DMS53 treated with DMSO at 0.1 percent for 48 hours (cell line): ENCODE results near the gene NAA40.

ENCODE experiments used
- DNase-seq: peaks from one replicate; lab custom pipeline; 2025; ENCODE audit not compliant: unreplicated experiment; lab: John Stamatoyannopoulos, UW

The NAA40 gene

DNA sequence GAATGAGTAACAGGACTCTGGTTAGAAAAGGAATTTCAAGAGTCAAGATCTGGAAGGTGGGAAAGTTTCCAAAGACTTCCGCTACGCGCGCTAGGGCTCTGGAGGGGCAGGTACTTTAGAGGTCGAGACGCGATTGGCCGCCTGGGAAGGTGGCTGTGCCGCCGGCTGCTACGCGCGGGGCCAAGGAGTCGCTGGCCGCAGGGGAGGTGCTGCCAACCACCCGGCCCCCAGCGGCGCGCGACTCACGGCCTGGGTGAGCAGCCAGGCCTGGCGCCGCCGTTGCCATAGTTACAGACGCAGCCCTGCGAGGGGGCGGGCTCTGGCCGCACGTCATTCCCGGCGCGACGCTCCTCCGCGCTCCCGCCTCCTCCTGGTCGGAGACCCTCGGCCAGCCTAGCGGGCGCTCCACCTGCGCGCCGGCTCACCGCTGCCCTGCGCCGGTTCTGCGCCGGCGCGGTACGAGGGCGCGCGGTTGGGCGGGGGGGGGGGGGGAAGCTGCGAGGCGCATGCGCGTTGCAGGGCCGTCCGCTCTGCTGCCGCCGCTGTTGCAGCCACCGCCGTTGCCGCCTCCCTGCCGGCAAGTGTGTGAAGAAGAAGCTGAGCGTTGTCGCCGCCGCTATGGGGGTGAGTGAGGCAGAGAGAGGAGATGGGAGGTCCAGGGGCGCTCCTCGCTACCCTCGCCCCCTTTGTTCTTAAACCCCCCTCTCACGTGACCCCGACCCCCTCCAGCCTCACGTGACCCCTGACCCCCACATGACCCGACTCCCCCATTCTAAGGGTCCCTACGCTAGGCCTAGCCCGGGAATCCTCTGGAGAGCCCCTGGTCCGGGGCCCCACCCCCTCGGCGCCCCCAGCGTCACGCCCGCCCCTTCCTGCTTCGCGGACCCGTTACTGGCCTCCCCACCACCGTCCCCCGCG, at the start of gene NAA40:
Gene NAA40, plus strand, starts transcription at position 524 of the 918 bp plus-strand sequence. Its CDS starts 95 bp downstream, at position 619.
- DNase-seq, result peak; percentile 94

DNA sequence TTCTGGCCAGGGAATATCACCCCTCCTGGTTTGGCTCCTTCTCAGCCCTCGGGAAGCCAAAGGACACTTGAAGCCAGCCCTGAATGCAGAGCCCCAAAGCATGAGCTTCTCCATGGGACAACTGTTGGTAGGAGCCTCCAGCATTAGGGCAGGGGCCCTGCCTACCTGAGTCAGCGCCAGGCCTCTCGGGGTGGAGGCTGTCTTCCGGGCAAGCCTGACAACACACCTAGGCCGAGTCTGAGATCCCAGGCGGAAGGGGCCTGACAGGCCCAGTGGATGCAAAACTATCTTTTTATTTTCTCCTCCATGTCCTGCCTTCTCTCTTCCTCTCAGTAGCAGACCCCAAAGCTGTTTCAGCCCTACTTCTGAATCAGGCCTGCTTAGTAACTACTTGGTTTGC, 49.5 kb upstream of the NAA40 start:
- DNase-seq, result no peak

DNA sequence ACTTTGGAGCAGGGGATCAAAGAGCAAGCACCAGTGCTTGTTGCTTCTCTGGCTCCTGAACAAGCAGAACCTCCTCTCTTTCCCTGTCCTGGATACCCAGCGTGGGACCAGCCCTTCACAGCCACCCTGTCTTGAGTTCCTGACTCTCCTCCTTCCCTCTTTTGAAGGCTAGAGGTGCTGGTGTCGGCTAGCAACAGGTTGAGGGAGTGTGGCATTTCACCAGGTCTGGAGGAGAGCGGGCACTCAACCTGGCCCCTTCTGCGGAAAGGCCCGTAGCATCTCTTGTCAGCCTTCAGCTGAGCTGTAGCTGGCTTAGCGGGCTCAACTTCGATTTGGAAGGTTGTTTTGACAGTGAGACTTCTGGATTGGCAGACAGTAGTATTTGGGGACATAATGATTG, 48.4 kb upstream of the NAA40 start:
- DNase-seq, result no peak

DNA sequence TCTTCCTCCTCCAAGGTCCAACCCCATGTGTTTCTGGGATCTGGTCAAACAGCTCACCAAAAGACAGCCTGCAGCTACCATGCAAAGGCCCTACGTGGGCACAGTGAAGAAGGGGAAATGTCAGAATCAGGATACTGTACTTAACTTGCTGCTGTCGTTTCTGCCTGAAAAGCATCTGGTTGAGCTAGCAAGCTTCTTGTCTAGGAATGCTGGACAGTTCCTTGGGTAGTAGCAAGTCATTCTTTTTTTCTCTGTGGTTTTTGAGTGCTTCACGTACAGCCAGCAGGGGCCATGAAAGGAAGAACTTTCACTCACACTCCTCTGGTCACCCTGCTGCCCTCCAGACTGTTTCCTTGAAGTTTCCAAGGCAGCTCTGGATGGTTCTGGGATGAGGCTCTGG, 46.6 kb upstream of the NAA40 start:
- no peak for DNase-seq

DNA sequence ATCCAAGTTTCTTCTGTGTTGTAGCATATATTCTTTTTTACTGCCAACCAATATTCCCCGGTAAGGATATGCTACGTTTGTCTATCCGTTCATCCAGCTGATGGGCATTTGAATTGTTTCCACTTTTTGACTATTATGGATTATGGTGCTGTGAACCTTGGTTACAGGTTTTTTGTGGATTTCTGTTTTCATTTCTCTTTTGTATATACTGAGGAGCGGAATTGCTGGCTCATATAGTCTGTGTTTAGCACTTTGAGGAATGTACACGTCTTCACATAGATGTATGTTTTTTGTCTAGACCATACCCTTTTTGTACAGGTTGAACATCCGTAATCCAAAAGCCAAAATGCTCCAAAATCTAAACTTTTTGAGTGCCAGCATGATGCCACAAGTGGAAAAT, 45.4 kb upstream of the NAA40 start:
- DNase-seq, result no peak

DNA sequence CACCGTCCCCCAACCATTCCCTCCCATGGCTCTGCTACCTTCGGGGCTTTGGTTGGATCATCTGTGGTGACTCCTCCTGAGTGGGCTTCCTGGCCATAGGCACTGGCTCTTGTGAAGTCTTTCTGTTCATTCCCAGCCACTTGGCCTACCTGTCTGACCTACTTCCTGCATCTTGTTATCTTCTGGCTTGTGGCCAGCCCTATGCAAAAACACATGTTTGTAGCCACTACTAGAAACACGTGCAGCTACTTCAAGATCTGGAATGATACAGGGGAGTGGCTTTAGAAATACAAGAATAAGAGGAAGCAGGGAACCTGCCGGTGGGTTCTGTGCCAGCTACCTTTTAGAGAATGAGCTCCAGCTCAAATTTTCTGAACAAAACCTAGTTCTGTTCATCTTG, 42.7 kb upstream of the NAA40 start:
- DNase-seq, result no peak

DNA sequence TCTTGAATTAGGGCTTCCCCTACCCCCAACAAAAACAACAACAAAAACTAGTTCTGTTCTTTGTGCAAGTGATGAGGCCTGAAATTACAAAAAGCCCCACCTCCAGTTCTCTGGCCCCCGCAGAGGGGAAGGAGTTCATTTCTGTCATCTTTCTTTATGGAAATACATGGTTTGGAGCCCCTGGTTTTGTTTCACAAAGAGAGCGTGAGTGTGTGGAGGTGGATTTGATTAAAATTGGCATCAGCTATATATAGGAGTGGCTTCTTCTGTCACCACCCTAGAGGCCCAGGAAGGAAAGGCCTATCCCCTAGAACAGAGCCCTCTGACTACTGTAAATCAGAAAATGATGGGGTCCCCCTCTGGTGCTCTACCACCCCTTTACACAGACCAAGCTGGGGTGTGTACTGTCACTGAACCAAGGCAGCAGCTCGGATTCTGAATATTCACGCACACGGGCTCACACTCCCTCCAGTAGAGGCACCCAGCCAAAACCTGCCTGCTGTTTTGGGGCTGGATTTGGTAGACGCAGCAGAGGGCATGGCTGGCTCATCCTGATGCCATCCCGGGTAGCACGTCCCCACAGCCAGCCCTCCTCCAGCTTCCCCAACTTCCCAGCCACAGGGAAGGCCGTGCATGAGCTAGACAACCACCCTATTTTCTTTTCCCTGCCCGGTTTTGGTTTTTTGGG, 41.2 kb upstream of the NAA40 start:
- no peak for DNase-seq

DNA sequence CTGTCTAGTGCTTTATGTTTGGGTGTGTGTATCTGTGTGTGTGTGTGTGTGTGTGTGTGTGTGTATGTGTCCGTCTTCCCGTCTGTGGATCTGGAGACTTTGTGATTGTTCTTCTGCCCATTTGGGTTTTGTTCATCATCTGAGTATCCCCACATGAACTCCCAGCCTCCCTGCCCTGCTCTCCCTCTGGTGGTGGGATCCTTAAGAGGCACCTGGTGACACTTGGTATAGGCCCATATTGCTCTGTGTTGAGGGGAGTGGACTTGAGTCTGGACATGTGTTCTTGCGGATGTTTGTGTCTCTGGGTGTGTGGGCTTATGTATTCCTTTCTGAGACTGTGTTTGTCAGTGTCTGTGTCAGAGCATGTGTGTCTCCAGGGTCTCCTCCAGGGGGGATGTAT, 37.1 kb upstream of the NAA40 start:
- DNase-seq, result no peak

DNA sequence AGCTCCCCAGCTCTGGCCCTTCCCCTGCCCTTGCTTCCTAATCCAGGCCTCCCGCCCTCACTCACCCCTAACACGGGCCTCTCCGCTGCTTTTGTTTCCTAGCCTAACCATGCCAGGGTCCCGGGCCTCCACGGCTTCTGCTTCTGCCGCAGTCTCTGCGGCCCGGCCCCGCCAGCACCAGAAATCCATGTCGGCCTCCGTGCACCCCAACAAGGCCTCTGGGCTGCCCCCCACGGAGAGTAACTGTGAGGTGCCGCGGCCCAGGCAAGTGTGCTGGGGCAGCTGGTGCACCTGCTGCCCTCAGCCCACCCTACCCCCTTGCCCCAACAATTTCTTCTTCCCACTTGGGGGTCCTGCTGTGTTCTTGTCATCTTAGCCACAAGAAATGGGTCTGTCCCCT, 34.9 kb upstream of the NAA40 start:
- no peak for DNase-seq

DNA sequence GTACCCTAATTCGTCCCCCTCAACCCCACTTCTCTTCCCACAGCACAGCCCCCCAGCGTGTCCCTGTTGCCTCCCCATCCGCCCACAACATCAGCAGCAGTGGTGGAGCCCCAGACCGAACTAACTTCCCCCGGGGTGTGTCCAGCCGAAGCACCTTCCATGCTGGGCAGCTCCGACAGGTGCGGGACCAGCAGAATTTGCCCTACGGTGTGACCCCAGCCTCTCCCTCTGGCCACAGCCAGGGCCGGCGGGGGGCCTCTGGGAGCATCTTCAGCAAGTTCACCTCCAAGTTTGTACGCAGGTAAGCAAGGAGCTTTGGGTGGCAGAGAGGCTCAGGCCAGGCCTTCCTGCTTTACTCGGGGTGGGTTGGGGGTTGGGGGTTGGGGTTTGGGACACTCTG, 34.1 kb upstream of the NAA40 start:
- DNase-seq, result no peak

DNA sequence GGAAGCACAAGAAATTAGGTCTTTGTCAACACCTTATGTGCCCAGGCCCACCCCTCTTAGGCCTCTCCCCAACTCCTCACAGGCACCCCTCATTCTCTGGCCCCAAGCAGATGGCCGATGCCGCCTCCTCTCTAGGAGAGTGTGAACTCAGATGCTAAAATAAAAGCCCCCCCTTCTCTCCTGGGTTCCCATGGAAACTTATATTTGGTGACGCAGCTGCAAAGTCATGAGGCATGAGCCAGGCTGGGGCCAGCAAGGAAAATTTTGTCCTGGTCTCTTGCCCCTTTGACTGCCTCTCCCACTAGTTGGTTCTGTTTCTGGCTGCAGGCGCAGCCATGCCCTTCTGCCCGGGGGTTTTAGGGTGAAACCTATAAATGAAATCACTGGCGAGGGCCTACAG, 33.6 kb upstream of the NAA40 start:
- DNase-seq, result no peak

DNA sequence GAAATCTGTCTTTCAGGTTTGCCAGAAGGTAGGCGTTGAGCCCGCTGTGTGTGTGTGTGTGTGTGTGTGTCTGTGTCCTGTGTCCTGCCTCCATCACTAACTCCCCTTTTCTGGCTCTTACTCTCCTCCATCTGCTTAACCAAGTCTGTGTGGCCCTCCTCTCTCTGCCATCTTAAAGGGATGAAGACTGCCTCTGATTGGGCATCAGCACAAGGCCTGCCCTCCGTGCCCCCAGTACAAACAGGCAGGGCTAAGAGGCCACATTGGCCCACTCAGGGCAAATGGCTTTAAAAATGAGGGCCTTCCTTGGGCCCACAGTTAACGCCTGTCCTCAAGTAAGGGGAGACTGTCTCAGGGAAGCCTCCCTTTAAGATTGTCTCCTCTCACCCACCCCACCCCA, 32.7 kb upstream of the NAA40 start:
- DNase-seq, result no peak

DNA sequence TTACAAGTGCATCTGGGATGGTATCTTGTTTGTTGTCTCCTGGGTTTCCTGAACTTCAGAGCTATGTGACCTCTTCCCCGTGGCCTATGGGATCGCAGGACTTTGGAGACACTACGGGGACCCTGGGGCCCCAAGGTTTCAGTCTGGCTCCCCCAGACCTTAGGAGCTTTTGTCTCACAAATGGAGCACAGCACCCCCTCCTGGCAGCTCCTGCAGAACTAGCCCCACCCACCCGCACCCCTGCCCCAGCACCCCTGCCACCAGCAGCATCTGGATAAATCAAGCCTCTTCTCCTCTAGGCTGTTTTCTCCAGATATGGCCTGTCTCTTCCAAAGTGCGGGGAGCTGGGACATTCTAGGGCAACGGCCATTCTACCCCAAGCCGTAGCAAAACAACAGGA, 32.2 kb upstream of the NAA40 start:
- no peak for DNase-seq

DNA sequence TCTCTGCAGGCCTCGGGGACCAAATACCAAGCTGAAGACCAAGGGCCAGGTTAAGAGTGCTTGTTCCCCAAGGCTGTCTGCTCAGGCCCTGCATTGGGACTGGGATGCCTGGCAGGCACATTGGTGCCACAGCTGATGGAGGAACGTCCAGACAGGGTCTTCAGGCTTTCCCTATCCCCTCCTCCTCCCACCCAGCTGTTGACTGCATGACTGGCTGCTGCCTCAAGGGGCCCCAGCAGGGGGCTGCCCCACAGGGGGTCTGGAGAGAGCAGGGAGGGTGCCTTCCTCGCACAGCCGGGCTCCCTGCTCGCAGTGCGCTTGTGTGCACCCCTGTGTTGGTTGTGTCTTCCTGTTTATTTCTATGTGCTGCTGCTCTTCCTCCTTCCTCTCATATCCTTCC, 31.7 kb upstream of the NAA40 start:
- DNase-seq, result no peak

DNA sequence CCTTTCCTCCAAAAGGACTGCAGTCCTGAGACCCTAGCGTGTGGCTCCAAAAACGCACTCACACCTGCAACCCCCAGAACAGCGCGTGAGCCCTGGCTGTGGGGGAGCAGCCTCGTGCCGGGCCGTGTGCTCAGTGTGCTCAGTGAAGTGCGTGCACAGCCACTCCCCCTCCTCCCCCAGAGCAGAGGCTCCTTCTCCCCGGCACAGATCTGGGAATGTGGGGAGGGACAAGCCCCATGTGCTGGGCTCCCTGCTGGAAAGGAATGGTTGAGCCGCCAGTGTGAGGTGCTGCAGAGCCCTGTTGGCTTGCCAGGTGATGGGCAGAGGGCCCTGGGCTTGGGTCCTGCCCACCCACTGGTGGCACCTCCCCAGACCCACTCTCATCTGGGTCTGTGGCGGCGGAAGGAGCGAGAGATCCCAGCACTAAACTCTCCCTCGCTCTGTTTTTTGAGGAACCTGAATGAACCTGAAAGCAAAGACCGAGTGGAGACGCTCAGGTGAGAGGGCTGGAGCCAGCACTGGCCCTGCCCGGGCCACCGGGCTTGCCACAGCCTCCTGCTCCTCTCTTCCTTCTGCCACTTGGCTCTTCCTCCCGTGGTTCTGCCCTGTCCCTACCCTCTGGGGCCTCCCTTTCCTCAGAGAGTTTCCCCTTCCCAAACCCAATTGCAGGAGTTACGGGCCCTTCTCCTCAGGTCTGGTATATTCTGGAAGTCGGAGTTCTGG, 30.8 kb upstream of the NAA40 start:
- DNase-seq, result no peak

DNA sequence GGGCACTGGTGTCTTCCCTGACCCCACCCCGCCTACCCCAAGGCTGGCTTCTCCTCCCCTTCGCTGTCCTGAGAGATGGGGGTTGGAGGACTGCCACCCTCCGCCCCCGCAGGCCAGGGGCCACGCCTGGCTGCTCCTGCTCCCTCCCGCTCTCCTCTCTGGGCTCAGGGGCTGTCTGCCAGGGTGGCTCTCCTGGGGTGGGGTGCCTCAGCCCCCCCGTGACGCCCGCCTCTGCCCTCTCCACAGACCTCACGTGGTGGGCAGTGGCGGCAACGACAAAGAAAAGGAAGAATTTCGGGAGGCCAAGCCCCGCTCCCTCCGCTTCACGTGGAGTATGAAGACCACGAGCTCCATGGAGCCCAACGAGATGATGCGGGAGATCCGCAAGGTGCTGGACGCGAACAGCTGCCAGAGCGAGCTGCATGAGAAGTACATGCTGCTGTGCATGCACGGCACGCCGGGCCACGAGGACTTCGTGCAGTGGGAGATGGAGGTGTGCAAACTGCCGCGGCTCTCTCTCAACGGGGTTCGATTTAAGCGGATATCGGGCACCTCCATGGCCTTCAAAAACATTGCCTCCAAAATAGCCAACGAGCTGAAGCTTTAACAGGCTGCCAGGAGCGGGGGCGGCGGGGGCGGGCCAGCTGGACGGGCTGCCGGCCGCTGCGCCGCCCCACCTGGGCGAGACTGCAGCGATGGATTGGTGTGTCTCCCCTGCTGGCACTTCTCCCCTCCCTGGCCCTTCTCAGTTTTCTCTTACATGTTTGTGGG, 30.0 kb upstream of the NAA40 start:
- no peak for DNase-seq

DNA sequence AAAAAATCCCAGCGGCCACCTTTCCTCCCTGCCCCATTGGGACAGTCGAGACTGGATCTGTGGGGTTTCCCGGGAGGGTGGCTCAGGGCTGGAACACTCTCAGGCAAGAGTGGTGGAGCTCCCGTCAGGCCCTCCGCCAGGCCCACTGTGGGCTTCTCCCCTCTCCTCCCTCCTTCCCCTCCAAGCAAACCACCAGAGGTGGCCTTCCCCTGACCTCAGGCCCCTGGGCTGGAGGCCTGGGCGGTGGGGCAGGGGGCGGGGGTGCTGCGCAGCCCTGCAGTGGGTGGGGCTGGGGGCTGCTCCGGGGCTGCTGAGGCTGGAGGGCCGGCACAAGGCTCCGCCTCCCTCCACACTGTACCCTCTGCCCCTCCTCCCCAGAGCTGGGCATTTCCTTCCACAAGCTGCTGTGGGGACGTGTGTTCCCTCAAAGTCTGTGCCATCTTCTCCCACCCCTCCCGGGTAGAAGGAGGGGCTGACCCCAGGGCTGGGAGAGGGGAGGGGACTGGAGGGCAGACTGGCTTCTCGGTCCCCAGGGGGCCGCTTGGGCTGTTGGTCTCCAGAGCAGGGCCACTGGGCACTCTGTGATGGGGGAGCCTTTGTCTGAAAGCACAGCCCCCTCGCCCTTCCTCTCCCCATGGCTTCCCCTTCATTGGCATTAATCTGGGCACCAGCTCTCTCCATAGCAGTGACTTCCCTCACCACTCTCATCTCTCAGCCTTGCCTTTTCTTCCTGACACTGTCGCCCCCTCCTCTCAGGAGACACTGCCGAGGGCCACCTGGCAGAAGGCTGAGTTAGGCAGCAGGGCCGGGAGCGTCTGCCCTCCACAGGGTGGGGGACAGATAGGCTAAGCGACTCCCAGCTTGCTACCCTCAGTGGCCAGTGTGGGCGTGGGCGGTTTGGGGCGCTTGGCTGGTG, 29.0 kb upstream of the NAA40 start:
- DNase-seq, result no peak

DNA sequence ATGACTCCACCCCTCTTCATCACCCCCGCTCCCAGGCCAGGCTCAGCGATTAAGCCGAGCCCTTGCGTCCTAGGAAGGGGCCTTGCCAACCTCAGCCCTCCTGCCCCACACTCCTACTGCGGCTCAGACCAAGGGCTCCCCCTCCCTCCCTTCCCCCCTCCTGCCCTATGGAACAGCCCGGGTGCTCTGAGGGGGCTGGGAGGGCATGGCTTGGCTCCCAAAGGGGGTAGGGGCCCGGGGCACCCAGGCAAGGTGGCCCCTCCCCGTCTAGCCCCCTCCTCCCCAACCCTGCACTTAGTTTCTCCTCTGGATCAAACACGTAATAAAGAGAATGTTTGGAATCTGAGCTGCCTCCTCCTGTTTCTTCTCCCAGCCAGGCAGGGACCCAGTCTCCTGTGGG, 28.1 kb upstream of the NAA40 start:
- DNase-seq, result no peak

DNA sequence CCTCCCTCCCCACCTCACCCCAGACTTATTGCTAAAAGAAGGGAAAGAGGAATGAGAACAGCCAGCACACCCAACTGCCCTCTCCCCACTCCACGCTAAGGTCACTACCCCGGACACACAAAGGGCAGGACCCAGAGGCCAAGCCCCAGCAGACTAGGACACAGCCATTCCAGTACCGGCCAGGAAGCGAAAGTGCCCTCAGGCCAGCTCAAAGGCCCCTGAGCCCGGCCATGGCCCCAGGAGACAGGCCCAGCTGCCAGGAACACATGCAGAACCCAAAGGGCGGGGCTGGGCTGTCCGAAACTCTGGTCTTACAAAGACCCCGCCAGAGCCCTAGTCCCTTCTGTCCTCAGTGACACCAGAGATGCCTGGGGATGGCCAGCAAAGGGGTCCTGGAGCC, 27.4 kb upstream of the NAA40 start:
- no peak for DNase-seq

DNA sequence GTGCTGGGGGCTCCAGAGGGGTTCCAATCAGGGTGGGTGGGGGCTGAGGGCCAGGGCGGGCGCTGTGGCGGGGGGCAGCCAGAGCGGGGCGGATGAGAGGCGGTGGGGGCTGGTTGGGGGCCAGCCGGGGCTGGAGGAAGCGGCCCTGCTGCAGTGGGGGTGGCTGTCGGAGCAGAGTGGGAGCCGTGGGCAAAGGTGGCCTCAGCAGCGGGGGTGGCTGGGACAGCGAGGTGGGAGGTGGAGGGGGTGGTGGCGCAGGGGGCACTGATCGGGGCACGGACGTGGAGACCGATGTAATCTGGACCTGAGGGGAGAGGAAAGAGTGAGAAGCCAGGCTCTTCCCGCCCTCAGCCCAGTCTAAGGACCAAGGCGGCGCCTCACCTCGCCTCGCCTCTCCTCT, 26.9 kb upstream of the NAA40 start:
- no peak for DNase-seq
